Cardiac muscle cell (in vitro differentiated cells and primary cell): ENCODE data around the gene DIAPH2. TPM values are rescaled to one million over a fixed set of nuclear protein-coding genes. Genes with fewer than 3 reads are reported as not detected.

Experiments
- DNase-seq, 2 donors: peaks; one replicate each; pipeline versions ENCODE4 v3.0.0 to v3.0.0-alpha.2; 2010 to 2017; ENCODE audit warnings: low read depth in 1 of 2, low spot score in 1 of 2
- H3K27ac ChIP-seq: fragments of 200-600 bp; sonication (generic); 2 replicates; pipeline ENCODE4 v1.5.1; 2016
- H3K27me3 ChIP-seq: fragments of 200-600 bp; sonication (generic); 2 replicates; pipeline ENCODE4 v1.6.0; 2016; ENCODE audit warnings: control low read depth
- H3K36me3 ChIP-seq: fragments of 200-600 bp; sonication (generic); 2 replicates; pipeline ENCODE4 v1.5.1; 2016; ENCODE audit warnings: control low read depth
- H3K4me1 ChIP-seq: fragments of 200-600 bp; sonication (generic); 2 replicates; pipeline ENCODE4 v1.8.1; 2017; ENCODE audit warnings: low read depth, mild to moderate bottlenecking, mixed run types
- H3K4me3 ChIP-seq: fragments of 200-600 bp; sonication (generic); 2 replicates; pipeline ENCODE4 v1.5.1; 2016; ENCODE audit warnings: mild to moderate bottlenecking
- H3K9me3 ChIP-seq: fragments of 200-600 bp; sonication (generic); 2 replicates; pipeline ENCODE4 v1.5.1; 2017; ENCODE audit warnings: low read depth, mild to moderate bottlenecking, control low read depth
- polyA plus RNA-seq: library from polyadenylated mRNA; unstranded; fragments of >200 nt; fragmentation: Nextera tagmentation; extraction: Ambion mirVana; gene quantifications from 2 replicates; pipeline ENCODE4 v1.2.1, GENCODE V29; 2016
- total RNA-seq: library from RNA; depleted of rRNA; stranded (reverse); fragments of >200 nt; gene quantifications from 2 replicates; pipeline ENCODE4 v1.2.3, GENCODE V29; 2016
- TF ChIP-seq, protein P1 (sequence below): IDR thresholded peaks from 2 replicates; pipeline ENCODE4 v1.5.1; 2012; ENCODE audit warnings: low read depth, mild to moderate bottlenecking, low read length

Gene DIAPH2
- total and polyA plus RNA-seq, 2 experiments from 2014 or later = 9.1 to 18.4 TPM

DNA sequence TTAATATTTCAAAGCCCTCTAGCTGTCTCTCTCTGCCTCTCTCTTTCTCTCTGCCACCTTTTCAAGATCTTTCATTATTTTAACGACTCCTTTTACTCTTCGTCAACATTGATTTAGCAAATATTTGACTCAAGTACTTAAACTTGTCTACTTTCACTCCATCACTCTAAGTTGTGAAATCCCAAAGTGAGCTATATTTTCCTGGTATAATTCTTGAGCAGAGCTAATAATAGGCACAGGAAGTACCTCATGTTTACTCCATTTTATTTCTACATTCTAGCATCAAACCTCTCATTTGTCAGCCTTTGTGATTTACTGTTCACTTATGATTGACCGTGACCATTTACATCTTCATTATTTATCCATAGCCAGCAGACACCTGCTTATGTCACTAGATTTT is 681.6 kb downstream of the DIAPH2 start:
- Histone ChIP-seq H3K36me3 (no peaks in the 10 kb centered on the region), H3K9me3 (no peaks in the 10 kb centered on the region), H3K27ac (no peak overlapping the region), H3K4me3 (no peak overlapping the region), H3K4me1 (no peaks in the 10 kb centered on the region), H3K27me3 (no peaks in the 10 kb centered on the region)
- TF ChIP-seq, protein P1, sequence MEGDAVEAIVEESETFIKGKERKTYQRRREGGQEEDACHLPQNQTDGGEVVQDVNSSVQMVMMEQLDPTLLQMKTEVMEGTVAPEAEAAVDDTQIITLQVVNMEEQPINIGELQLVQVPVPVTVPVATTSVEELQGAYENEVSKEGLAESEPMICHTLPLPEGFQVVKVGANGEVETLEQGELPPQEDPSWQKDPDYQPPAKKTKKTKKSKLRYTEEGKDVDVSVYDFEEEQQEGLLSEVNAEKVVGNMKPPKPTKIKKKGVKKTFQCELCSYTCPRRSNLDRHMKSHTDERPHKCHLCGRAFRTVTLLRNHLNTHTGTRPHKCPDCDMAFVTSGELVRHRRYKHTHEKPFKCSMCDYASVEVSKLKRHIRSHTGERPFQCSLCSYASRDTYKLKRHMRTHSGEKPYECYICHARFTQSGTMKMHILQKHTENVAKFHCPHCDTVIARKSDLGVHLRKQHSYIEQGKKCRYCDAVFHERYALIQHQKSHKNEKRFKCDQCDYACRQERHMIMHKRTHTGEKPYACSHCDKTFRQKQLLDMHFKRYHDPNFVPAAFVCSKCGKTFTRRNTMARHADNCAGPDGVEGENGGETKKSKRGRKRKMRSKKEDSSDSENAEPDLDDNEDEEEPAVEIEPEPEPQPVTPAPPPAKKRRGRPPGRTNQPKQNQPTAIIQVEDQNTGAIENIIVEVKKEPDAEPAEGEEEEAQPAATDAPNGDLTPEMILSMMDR = no peak
- DNase-seq = no peak

DNA sequence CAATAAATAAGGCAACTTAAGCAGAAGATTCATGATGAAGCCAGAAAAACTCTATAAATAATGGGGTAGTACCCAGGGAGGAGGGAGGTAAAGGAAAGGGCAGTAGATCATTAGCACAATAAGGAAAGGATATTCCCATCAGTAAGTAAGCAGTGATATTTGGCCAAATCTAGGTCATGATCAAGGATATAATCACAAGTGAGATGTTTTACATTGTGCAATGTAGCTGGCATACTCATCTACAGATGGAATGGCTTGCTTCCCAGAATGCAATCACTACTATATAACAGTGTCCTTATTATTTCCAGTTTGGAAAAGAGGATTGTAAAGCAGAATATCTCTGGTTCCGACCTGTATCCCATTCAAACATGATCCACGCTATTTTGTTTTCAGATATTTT is 682.5 kb downstream of the DIAPH2 start:
- H3K27me3 ChIP-seq = no peaks in the 10 kb centered on the region
- TF ChIP-seq, protein P1 = no peak
- DNase-seq = peak in 1 of 2 donors; percentile 54
- H3K4me1 ChIP-seq = no peaks in the 10 kb centered on the region
- H3K4me3 ChIP-seq = no peak overlapping the region
- H3K36me3 ChIP-seq = no peaks in the 10 kb centered on the region
- H3K27ac ChIP-seq = no peak overlapping the region
- H3K9me3 ChIP-seq = no peaks in the 10 kb centered on the region

DNA sequence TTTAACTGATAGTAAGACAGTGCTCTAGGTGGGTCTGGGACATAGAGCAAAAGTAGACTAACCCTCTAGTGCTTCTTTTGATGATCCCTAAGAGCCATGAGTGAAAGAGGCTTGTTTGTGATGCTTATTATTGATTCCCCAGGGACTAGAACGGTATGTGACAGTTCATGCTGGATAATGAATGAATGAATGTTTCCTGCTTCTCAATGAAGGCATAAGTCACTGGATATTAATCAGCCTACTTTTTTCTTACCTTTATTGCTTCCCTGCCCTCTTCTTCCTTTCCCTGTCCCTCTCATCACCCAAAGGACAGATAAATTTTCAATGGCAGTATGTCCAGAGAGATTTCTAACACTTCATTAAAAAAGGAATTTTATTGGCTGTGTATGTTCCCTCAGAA is 685.3 kb downstream of the DIAPH2 start:
- TF ChIP-seq, protein P1 = no peak
- no peak overlapping the region for H3K27ac ChIP-seq
- no peak overlapping the region for H3K4me3 ChIP-seq
- H3K27me3 ChIP-seq = no peaks in the 10 kb centered on the region
- H3K36me3 ChIP-seq = no peaks in the 10 kb centered on the region
- no peaks in the 10 kb centered on the region for H3K4me1 ChIP-seq
- H3K9me3 ChIP-seq = no peaks in the 10 kb centered on the region
- DNase-seq = no peak

DNA sequence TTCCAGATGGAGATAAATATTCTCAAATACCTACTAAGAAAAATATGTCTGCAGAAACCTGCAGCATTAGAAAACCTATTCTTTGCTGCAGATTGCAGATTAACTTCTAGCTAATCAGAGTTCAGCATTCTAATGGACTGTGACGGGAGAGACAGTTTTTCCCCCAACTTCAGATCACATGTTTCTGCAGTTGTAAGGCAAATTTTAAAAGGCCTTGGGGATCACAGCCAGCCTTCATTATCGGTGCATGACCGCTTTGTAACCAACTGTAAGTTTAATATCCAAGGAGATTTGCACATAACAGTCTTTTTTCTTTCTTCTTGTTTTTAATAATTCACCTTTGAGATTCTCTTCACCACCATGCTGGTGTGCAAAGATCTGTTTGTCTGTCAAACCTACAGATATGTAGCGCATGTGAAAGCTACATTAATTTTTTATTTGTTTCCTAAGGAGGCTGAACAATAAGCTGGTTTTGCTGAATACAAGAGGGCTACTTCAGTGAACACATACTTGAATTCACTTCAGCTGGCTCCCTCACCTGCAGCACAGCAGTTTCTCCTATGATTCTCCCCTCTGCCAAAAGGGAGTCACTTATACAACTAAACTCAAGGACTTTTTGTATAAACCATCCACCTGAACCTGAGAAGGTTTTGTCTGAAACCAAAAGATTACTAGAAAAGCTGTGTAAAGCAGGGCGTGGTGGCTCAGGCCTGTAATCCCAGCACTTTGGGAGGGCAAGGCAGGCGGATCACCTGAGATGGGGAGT is 687.5 kb downstream of the DIAPH2 start:
- no peak overlapping the region for H3K4me3 ChIP-seq
- TF ChIP-seq, protein P1 = no peak
- H3K4me1 ChIP-seq = no peaks in the 10 kb centered on the region
- H3K36me3 ChIP-seq = no peaks in the 10 kb centered on the region
- H3K27ac ChIP-seq = no peak overlapping the region
- no peaks in the 10 kb centered on the region for H3K9me3 ChIP-seq
- H3K27me3 ChIP-seq = no peaks in the 10 kb centered on the region
- DNase-seq = no peak

DNA sequence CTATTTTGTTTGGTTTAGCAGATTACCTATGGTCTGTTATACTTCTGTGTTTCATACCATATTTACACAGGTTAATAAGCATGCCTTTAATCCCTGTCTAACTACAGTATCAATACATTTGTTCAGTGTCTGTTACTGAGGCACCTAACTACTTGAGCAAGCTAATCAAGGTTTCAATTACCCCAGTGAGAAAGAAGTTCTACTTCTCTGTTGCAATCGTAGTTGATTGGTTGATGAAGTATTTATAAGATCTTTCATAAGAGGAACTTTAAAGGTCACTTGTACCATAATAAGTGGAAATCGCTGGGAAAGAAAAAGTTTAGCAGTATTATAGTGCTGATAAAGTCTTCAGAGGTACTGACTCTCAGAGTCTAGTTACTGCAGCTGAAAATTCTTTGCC is 689.6 kb downstream of the DIAPH2 start:
- DNase-seq = no peak
- Histone ChIP-seq H3K27ac (no peak overlapping the region), H3K9me3 (no peaks in the 10 kb centered on the region), H3K27me3 (no peaks in the 10 kb centered on the region), H3K4me1 (no peaks in the 10 kb centered on the region), H3K36me3 (no peaks in the 10 kb centered on the region), H3K4me3 (no peak overlapping the region)
- TF ChIP-seq, protein P1 = no peak
